Osteocyte (in vitro differentiated cells): ENCODE measurements around the gene NRDC. TPM values are rescaled to one million over a fixed set of nuclear protein-coding genes. Genes with fewer than 3 reads are reported as not detected.

Experiments
- DNase-seq: peaks from one replicate; pipeline ENCODE4 v3.0.0; 2021; ENCODE audit warnings: mixed read lengths; ENCODE audit not compliant: unreplicated experiment; ENCODE audit errors: extremely low spot score
- H3K27ac Mint-ChIP-seq: one replicate; pipeline ENCODE4 v1.8.0; 2021; ENCODE audit warnings: mild to moderate bottlenecking, mixed read lengths; ENCODE audit not compliant: unreplicated experiment
- H3K27me3 Mint-ChIP-seq: one replicate; pipeline ENCODE4 v1.8.0; 2021; ENCODE audit warnings: mixed read lengths; ENCODE audit not compliant: unreplicated experiment
- H3K36me3 Mint-ChIP-seq: one replicate; pipeline ENCODE4 v1.8.0; 2021; ENCODE audit warnings: mixed read lengths; ENCODE audit not compliant: unreplicated experiment
- H3K4me1 Mint-ChIP-seq: one replicate; pipeline ENCODE4 v1.8.0; 2021; ENCODE audit warnings: mixed read lengths; ENCODE audit not compliant: unreplicated experiment
- H3K4me3 Mint-ChIP-seq: one replicate; pipeline ENCODE4 v1.8.0; 2021; ENCODE audit warnings: mild to moderate bottlenecking, moderate library complexity, mixed read lengths; ENCODE audit not compliant: unreplicated experiment
- H3K9me3 Mint-ChIP-seq: one replicate; pipeline ENCODE4 v1.8.0; 2021; ENCODE audit warnings: mixed read lengths; ENCODE audit not compliant: unreplicated experiment
- CTCF ChIP-seq: fragments of 200-600 bp; sonication (generic); IDR thresholded peaks from 2 replicates; pipeline ENCODE4 v1.5.0; 2021; ENCODE audit warnings: antibody characterized with exemption, mild to moderate bottlenecking, moderate library complexity
- total RNA-seq: library from RNA; stranded (reverse); gene quantifications from 2 replicates; pipeline ENCODE4 v1.2.1, GENCODE V29; 2021

Gene NRDC
- total RNA-seq, 1 donor from 2014 or later, result 130 TPM

- no peak overlapping the region for H3K27ac Mint-ChIP-seq
- no peak for TF ChIP-seq CTCF
- no peaks in the 10 kb centered on the region for H3K4me1 Mint-ChIP-seq
Observed at GRCh38 chr1:51799372-51799771, 79.2 kb downstream of the NRDC start.

GRCh38 chr1:51794868-51795267, 83.7 kb downstream of the NRDC start:
- Mint-ChIP-seq H3K9me3 (no peaks in the 10 kb centered on the region), H3K4me1 (no peaks in the 10 kb centered on the region), H3K27me3 (no peaks in the 10 kb centered on the region), H3K4me3 (no peak overlapping the region), H3K36me3 (peaks cover 48% of the 10 kb centered on the region), H3K27ac (no peak overlapping the region)
- DNase-seq, result no peak
- no peak for TF ChIP-seq CTCF

More at GRCh38 chr1:51799372-51799771, 79.2 kb downstream of the NRDC start:
- no peaks in the 10 kb centered on the region for H3K27me3 Mint-ChIP-seq
- H3K36me3 Mint-ChIP-seq, result peaks cover 39% of the 10 kb centered on the region
- H3K9me3 Mint-ChIP-seq, result no peaks in the 10 kb centered on the region
- DNase-seq, result no peak
- H3K4me3 Mint-ChIP-seq, result no peak overlapping the region

GRCh38 chr1:51794260-51794659, 84.3 kb downstream of the NRDC start:
- H3K27ac Mint-ChIP-seq, result no peak overlapping the region
- H3K4me3 Mint-ChIP-seq, result no peak overlapping the region
- H3K36me3 Mint-ChIP-seq, result peaks cover 54% of the 10 kb centered on the region
- TF ChIP-seq CTCF, result no peak
- no peaks in the 10 kb centered on the region for H3K4me1 Mint-ChIP-seq
- no peaks in the 10 kb centered on the region for H3K27me3 Mint-ChIP-seq
- no peak for DNase-seq
- no peaks in the 10 kb centered on the region for H3K9me3 Mint-ChIP-seq

GRCh38 chr1:51792864-51793263, 85.7 kb downstream of the NRDC start:
- no peak overlapping the region for H3K27ac Mint-ChIP-seq
- no peak for DNase-seq
- no peaks in the 10 kb centered on the region for H3K27me3 Mint-ChIP-seq
- H3K4me1 Mint-ChIP-seq, result no peaks in the 10 kb centered on the region
- H3K36me3 Mint-ChIP-seq, result peaks cover 60% of the 10 kb centered on the region
- no peak for TF ChIP-seq CTCF
- no peak overlapping the region for H3K4me3 Mint-ChIP-seq
- no peaks in the 10 kb centered on the region for H3K9me3 Mint-ChIP-seq

- H3K36me3 Mint-ChIP-seq, result peaks cover 61% of the 10 kb centered on the region
- no peak overlapping the region for H3K27ac Mint-ChIP-seq
- DNase-seq, result no peak
Observed at GRCh38 chr1:51791888-51792287, 86.6 kb downstream of the NRDC start.

More at GRCh38 chr1:51791888-51792287, 86.6 kb downstream of the NRDC start:
- no peak for TF ChIP-seq CTCF
- Mint-ChIP-seq H3K4me3 (no peak overlapping the region), H3K27me3 (no peaks in the 10 kb centered on the region), H3K4me1 (no peaks in the 10 kb centered on the region), H3K9me3 (no peaks in the 10 kb centered on the region)
